GM21717 (cell line): ENCODE results near the gene GRB2.
A peak's percentile ranks its signal among the peaks of the same experiment; 100 is the strongest.
"Not testable (repeated sequence)": the region's sequence is repeated elsewhere in the genome, so short reads cannot be mapped to it uniquely, and the experiment has no call there.

Source experiments
- ATAC-seq: cut with Tn5 transposase; IDR thresholded peaks from one replicate; pipeline ENCODE4 v1.9.1; 2021; ENCODE audit warnings: mild to moderate bottlenecking, moderate library complexity; ENCODE audit not compliant: unreplicated experiment

Gene GRB2

GRCh38 chr17:75288770-75289114, 116.7 kb downstream of the GRB2 start:
- ATAC-seq: peak; percentile 7

GRCh38 chr17:75288359-75288758, 117.1 kb downstream of the GRB2 start:
- no peak for ATAC-seq

GRCh38 chr17:75287221-75287620, 118.3 kb downstream of the GRB2 start:
- ATAC-seq: no peak

- no peak for ATAC-seq
These were observed 120.4 kb downstream of the GRB2 start for GRCh38 chr17:75285123-75285522.

GRCh38 chr17:75280189-75280588, 125.3 kb downstream of the GRB2 start:
- ATAC-seq: not testable (repeated sequence)

- ATAC-seq: no peak
These were observed 127.8 kb downstream of the GRB2 start for GRCh38 chr17:75277664-75278071.

- ATAC-seq: no peak
These were observed 131.3 kb downstream of the GRB2 start for GRCh38 chr17:75273977-75274708.

- ATAC-seq: no peak
These were observed 132.7 kb downstream of the GRB2 start for GRCh38 chr17:75272848-75273184.

- no peak for ATAC-seq
These were observed 133.3 kb downstream of the GRB2 start for GRCh38 chr17:75271955-75272847.

- peak; percentile 59 for ATAC-seq
These were observed 134.1 kb downstream of the GRB2 start for GRCh38 chr17:75271233-75271954.

- ATAC-seq: no peak
These were observed 134.6 kb downstream of the GRB2 start, which contains the start of gene MIF4GD for GRCh38 chr17:75270966-75271232. Gene MIF4GD (minus strand): TSS chr17:75271231. CDS start chr17:75270195, 1,036 bp downstream.

GRCh38 chr17:75270218-75270965, 135.1 kb downstream of the GRB2 start:
- ATAC-seq: peak; percentile 30

GRCh38 chr17:75269844-75270217, 135.6 kb downstream of the GRB2 start:
- ATAC-seq: no peak
